HFFc6 (cell line): ENCODE data around the gene ITM2C. TPM values are rescaled to one million over a fixed set of nuclear protein-coding genes. Genes with fewer than 3 reads are reported as not detected.

ENCODE experiments used
- DNase-seq: peaks from one replicate; pipeline ENCODE4 v3.0.0-alpha.2; 2018
- H3K27ac Mint-ChIP-seq: 2 replicates; pipeline ENCODE4 v1.8.0; 2020; ENCODE audit warnings: mild to moderate bottlenecking, mixed read lengths
- H3K27me3 Mint-ChIP-seq: 2 replicates; pipeline ENCODE4 v1.8.0; 2021; ENCODE audit warnings: mild to moderate bottlenecking, moderate library complexity, mixed read lengths; ENCODE audit not compliant: insufficient read depth
- H3K36me3 Mint-ChIP-seq: 2 replicates; pipeline ENCODE4 v1.8.0; 2021; ENCODE audit warnings: low read depth, mixed read lengths
- H3K4me1 Mint-ChIP-seq: 2 replicates; pipeline ENCODE4 v1.8.0; 2020; ENCODE audit warnings: low read depth, mixed read lengths
- H3K4me3 Mint-ChIP-seq: 2 replicates; pipeline ENCODE4 v1.8.0; 2020; ENCODE audit warnings: mild to moderate bottlenecking, moderate library complexity, mixed read lengths
- H3K9me3 Mint-ChIP-seq: 2 replicates; pipeline ENCODE4 v1.8.0; 2020; ENCODE audit warnings: mild to moderate bottlenecking, mixed read lengths
- total RNA-seq, 6 experiments: library from RNA; stranded (reverse); fragmentation: NEBNext Ultra II Directional; extraction: Animal tissue kit (Norgen Biotek cat#: 25700); gene quantifications; 2 replicates in 1 of 6; 3 replicates in 5 of 6; pipeline ENCODE4 v1.2.3, GENCODE V29; 2021
- TF ChIP-seq, protein P1 (sequence below): fragments of 200-600 bp; sonication (generic); IDR thresholded peaks from 2 replicates; pipeline ENCODE4 v1.5.0; 2021; ENCODE audit warnings: antibody characterized with exemption, mild to moderate bottlenecking

The ITM2C gene
- total RNA-seq, 6 experiments from 2014 or later: 28.1 to 53.8 (median 29.4) TPM

DNA sequence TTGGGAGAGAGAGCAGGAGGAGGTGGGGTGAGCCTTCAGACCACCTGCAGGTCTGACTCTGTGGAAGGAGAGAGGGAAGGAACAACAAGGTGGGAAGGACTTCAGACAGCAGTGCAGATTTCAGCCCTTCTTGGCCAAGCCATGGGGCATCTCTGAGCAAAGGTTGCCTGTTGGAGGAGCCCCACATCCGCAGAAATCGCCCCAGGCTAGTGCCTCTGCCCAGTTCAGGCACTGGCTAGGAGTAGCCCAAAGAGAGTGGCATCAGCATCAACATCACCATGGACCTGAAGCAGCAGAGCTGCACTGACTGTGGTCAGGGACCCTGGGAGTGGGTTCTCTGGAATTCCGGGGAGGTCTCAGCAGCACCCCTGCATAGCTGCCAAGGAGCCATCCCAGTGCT lies 50.1 kb downstream of the ITM2C start:
- no peak overlapping the region for H3K27ac Mint-ChIP-seq
- H3K36me3 Mint-ChIP-seq: no peaks in the 10 kb centered on the region
- TF ChIP-seq, protein P1, sequence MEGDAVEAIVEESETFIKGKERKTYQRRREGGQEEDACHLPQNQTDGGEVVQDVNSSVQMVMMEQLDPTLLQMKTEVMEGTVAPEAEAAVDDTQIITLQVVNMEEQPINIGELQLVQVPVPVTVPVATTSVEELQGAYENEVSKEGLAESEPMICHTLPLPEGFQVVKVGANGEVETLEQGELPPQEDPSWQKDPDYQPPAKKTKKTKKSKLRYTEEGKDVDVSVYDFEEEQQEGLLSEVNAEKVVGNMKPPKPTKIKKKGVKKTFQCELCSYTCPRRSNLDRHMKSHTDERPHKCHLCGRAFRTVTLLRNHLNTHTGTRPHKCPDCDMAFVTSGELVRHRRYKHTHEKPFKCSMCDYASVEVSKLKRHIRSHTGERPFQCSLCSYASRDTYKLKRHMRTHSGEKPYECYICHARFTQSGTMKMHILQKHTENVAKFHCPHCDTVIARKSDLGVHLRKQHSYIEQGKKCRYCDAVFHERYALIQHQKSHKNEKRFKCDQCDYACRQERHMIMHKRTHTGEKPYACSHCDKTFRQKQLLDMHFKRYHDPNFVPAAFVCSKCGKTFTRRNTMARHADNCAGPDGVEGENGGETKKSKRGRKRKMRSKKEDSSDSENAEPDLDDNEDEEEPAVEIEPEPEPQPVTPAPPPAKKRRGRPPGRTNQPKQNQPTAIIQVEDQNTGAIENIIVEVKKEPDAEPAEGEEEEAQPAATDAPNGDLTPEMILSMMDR: no peak
- no peak for DNase-seq
- no peak overlapping the region for H3K4me3 Mint-ChIP-seq
- peaks cover 41% of the 10 kb centered on the region for H3K27me3 Mint-ChIP-seq
- no peaks in the 10 kb centered on the region for H3K4me1 Mint-ChIP-seq
- H3K9me3 Mint-ChIP-seq: no peaks in the 10 kb centered on the region

DNA sequence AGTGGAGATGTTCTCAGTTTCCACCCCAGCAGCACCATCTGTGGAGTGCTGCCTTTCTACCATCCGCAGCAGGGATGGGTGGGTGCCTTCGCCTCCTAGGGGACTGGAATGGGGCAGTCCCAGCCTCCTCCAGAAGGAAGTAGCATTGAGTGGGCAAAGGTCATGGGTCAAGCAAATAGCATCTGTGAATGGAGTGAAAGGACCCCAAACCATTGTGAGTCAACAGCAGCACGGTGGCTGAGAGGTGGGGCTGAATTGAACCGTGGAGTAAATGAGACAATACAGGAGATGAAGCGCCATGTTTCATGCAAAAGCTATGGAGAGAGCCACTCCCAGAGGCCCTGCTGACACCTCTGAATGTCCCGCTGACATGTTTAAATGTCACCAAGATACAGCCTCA lies 50.6 kb downstream of the ITM2C start:
- no peaks in the 10 kb centered on the region for H3K4me1 Mint-ChIP-seq
- no peaks in the 10 kb centered on the region for H3K9me3 Mint-ChIP-seq
- H3K27ac Mint-ChIP-seq: no peak overlapping the region
- H3K27me3 Mint-ChIP-seq: peaks cover 42% of the 10 kb centered on the region
- no peaks in the 10 kb centered on the region for H3K36me3 Mint-ChIP-seq
- no peak for DNase-seq
- TF ChIP-seq, protein P1: no peak
- no peak overlapping the region for H3K4me3 Mint-ChIP-seq

DNA sequence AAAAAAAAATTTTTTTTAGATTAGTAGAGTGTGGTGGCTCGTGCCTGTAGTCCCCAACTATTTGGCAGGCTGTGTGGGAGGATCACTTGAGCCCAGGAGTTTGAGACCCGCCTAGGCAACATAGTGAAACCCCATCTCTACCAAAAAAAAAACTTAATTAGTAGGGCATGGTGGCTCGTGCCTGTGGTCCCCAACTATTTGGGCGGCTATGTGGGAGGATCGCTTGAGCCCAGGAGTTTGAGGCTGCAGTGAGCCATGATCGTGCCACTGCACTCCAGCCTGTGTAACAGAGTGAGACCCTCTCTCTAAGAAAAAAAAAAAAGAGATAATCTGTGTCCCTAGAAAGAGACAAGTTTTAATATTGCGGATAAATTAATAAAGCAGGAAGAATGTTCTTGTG lies 51.5 kb downstream of the ITM2C start:
- Mint-ChIP-seq H3K4me1 (no peaks in the 10 kb centered on the region), H3K27ac (no peak overlapping the region), H3K4me3 (no peak overlapping the region), H3K9me3 (no peaks in the 10 kb centered on the region), H3K36me3 (no peaks in the 10 kb centered on the region), H3K27me3 (peaks cover 43% of the 10 kb centered on the region)
- DNase-seq: no peak
- TF ChIP-seq, protein P1: no peak

DNA sequence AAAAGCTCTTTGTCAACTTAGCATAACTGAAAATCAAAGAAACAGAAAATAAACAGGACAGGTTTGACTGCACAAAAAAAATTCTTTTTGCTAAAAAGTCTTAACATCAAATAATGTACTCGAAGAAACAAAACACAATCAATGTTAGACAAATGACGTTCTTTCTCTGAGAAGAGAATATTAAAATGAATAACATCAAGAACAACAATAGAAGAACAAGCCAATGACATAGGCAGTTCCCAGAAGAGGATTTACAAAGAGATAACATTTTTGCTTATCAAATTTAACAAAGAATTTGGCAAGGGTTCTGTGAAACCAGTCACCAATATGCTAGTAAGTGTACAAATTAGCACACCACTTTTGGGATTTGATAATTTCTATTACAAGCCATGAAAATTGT lies 54.5 kb downstream of the ITM2C start:
- no peak overlapping the region for H3K27ac Mint-ChIP-seq
- peaks cover 52% of the 10 kb centered on the region for H3K27me3 Mint-ChIP-seq
- no peaks in the 10 kb centered on the region for H3K36me3 Mint-ChIP-seq
- peaks cover 6% of the 10 kb centered on the region; the same call in 1 of the 2 replicates for H3K4me1 Mint-ChIP-seq
- no peak for DNase-seq
- TF ChIP-seq, protein P1: no peak
- H3K9me3 Mint-ChIP-seq: no peaks in the 10 kb centered on the region
- H3K4me3 Mint-ChIP-seq: no peak overlapping the region

DNA sequence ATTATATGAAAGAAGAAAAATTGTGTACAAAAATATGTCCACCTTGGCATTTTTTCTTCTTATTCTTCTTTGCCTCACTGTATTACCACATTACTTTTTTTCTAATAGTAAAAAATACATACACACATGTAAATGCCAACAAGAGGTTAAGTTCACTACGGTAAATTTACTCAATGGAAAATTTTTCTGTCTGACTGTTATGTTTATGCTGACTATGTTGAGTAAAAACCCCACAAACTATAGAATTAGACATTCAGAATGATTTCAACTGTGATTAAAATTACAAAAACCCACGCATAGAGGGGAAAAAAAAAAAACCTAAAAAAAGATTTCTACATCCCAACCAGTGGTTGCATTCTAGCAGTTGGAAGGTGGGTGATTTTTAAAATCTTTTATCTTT lies 54.9 kb downstream of the ITM2C start:
- H3K9me3 Mint-ChIP-seq: no peaks in the 10 kb centered on the region
- peaks cover 50% of the 10 kb centered on the region for H3K27me3 Mint-ChIP-seq
- no peak overlapping the region for H3K4me3 Mint-ChIP-seq
- H3K4me1 Mint-ChIP-seq: peaks cover 6% of the 10 kb centered on the region; the same call in 1 of the 2 replicates
- no peaks in the 10 kb centered on the region for H3K36me3 Mint-ChIP-seq
- H3K27ac Mint-ChIP-seq: no peak overlapping the region
- TF ChIP-seq, protein P1: no peak
- DNase-seq: no peak

DNA sequence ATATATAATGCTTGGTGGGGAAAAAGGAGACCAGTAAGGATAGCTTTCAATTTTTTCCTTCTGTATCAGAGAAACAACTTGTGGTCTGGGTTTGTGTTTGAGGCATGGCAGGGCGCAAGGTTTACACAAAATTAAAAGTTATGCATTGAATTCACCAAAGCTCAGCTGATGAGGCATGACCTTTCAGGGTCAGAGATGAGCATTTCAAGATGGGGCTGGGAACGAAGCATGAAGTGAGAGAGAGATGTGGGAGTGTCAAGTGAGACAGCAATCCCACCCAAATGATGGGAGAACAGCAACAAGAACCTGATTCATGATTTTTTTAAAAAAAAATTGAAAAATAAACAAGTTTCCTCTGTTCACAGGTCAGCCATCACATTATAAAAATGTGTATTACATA lies 55.4 kb downstream of the ITM2C start:
- Mint-ChIP-seq H3K4me3 (no peak overlapping the region), H3K36me3 (no peaks in the 10 kb centered on the region), H3K9me3 (no peaks in the 10 kb centered on the region), H3K4me1 (peaks cover 6% of the 10 kb centered on the region; the same call in 1 of the 2 replicates), H3K27me3 (peaks cover 48% of the 10 kb centered on the region), H3K27ac (no peak overlapping the region)
- TF ChIP-seq, protein P1: no peak
- no peak for DNase-seq
